HCT116 (cell line): Measurements from ENCODE around the gene PTGIR. TPM values are rescaled to one million over a fixed set of nuclear protein-coding genes. Genes with fewer than 3 reads are reported as not detected.

Experiments used
- ATAC-seq: fragments of 200-7000 bp; cut with Tn5 transposase; 2 replicates; pipeline ENCODE4 v1.9.1; 2020; ENCODE audit warnings: mild to moderate bottlenecking, moderate library complexity
- BruUV-seq: library from RNA; stranded (reverse); fragments of 400-500 nt; replicated peaks from 2 replicates; lab custom pipeline; 2021; lab: Mats Ljungman, UMichigan
- CTCF ChIA-PET: fragments of 300-600 bp; sonication (Branson Sonifier 250); formaldehyde crosslinking; loops from one replicate; lab custom pipeline; 2021; ENCODE audit warnings: antibody characterized with exemption; lab: Charles Lee
- POLR2A ChIA-PET: fragments of 300-600, 350-600 bp; sonication (Branson Sonifier 250); formaldehyde crosslinking; loops from one replicate; lab custom pipeline; 2021; ENCODE audit warnings: antibody characterized with exemption; lab: Charles Lee
- RAD21 ChIA-PET, 2 experiments: fragments of 300-600 bp; sonication (Branson Sonifier 250); formaldehyde crosslinking; loops; one replicate each; lab custom pipeline; 2023; ENCODE audit warnings: low total read pairs in 2 of 2; ENCODE audit not compliant: uncharacterized antibody in 2 of 2, unreplicated experiment in 2 of 2, low non-redundant PET in 1 of 2; lab: Charles Lee
- DNase-seq: peaks from one replicate; pipeline ENCODE4 v3.0.0-alpha.2; 2010; ENCODE audit warnings: low read depth, low spot score
- H2AFZ ChIP-seq: fragments of 200-600 bp; shearing (Covaris generic), sonication (generic); 2 replicates; pipeline ENCODE4 v1.6.1; 2017; ENCODE audit warnings: low read depth, mixed run types, mixed read lengths, antibody characterized with exemption, low read length; ENCODE audit not compliant: poor library complexity, severe bottlenecking
- H3K27ac ChIP-seq: 2 replicates; pipeline ENCODE4 v1.5.1; 2012; ENCODE audit warnings: low read depth, low read length
- H3K27me3 ChIP-seq: fragments of 200-600 bp; sonication (generic); 2 replicates; pipeline ENCODE4 v1.6.1; 2016; ENCODE audit warnings: mixed run types, low read length, mixed read lengths; ENCODE audit not compliant: insufficient read depth
- H3K36me3 ChIP-seq, 2 experiments: fragments of 200-500 bp in 1 of 2; fragments of 200-600 bp in 1 of 2; sonication (Bioruptor generic) in 1 of 2; sonication (generic) in 1 of 2; 2 replicates each; pipeline versions ENCODE4 v1.5.1 to v1.6.1; 2014 to 2016; ENCODE audit warnings: low read length in 2 of 2, inconsistent platforms in 1 of 2, mixed read lengths in 1 of 2, mixed run types in 1 of 2; ENCODE audit not compliant: insufficient read depth in 2 of 2, control insufficient read depth in 1 of 2
- H3K4me1 ChIP-seq, 2 experiments: fragments of 200-600 bp in 1 of 2; sonication (generic) in 1 of 2; 2 replicates each; pipeline versions ENCODE4 v1.5.1 to v1.6.1; 2012 to 2017; ENCODE audit warnings: low read length in 2 of 2, inconsistent platforms in 1 of 2, mild to moderate bottlenecking in 1 of 2, mixed read lengths in 1 of 2, mixed run types in 1 of 2, moderate library complexity in 1 of 2; ENCODE audit not compliant: insufficient read depth in 2 of 2, control insufficient read depth in 1 of 2
- H3K4me2 ChIP-seq: fragments of 200-600 bp; sonication (generic); 2 replicates; pipeline ENCODE4 v1.6.1; 2017; ENCODE audit warnings: mixed run types, low read length, mixed read lengths
- H3K4me3 ChIP-seq, 2 experiments: fragments of 200-600 bp in 1 of 2; sonication (generic) in 1 of 2; replicated peaks in 1 of 2; 2 replicates each; pipeline ENCODE4 v1.5.1; 2011 to 2016; ENCODE audit warnings: low read length in 2 of 2, control low read depth in 1 of 2, low read depth in 1 of 2, mild to moderate bottlenecking in 1 of 2, mixed read lengths in 1 of 2, mixed run types in 1 of 2
- H3K79me2 ChIP-seq: fragments of 200-600 bp; sonication (generic); 2 replicates; pipeline ENCODE4 v1.6.1; 2017; ENCODE audit warnings: mild to moderate bottlenecking, mixed run types, low read length, moderate library complexity, mixed read lengths; ENCODE audit not compliant: insufficient read depth
- H3K9ac ChIP-seq: fragments of 200-600 bp; sonication (generic); 2 replicates; pipeline ENCODE4 v1.6.1; 2016; ENCODE audit warnings: low read length, mixed read lengths
- H3K9me2 ChIP-seq: fragments of 200-600 bp; sonication (generic), shearing (Covaris generic); 2 replicates; pipeline ENCODE4 v1.6.1; 2017; ENCODE audit warnings: mixed run types, mild to moderate bottlenecking, moderate library complexity; ENCODE audit not compliant: insufficient read depth
- H3K9me3 ChIP-seq, 2 experiments: fragments of 200-500 bp in 1 of 2; fragments of 200-600 bp in 1 of 2; sonication (Bioruptor generic) in 1 of 2; sonication (generic) in 1 of 2; 2 replicates each; pipeline ENCODE4 v1.6.1; 2014 to 2017; ENCODE audit warnings: low read length in 2 of 2, mixed read lengths in 2 of 2, inconsistent platforms in 1 of 2, low read depth in 1 of 2, mild to moderate bottlenecking in 1 of 2, mixed run types in 1 of 2, moderate library complexity in 1 of 2; ENCODE audit not compliant: control insufficient read depth in 1 of 2, insufficient read depth in 1 of 2
- H4K20me1 ChIP-seq: fragments of 200-600 bp; sonication (generic), shearing (Covaris generic); 2 replicates; pipeline ENCODE4 v1.6.1; 2017; ENCODE audit warnings: mixed run types, mild to moderate bottlenecking, moderate library complexity; ENCODE audit not compliant: insufficient read depth
- CBX3 ChIP-seq: IDR thresholded peaks from 2 replicates; pipeline ENCODE4 v1.6.1; 2012; ENCODE audit warnings: low read depth
- CEBPB ChIP-seq: IDR thresholded peaks from 2 replicates; pipeline ENCODE4 v1.6.1; 2012; ENCODE audit warnings: low read depth
- EGR1 ChIP-seq: IDR thresholded peaks from 2 replicates; pipeline ENCODE4 v1.6.1; 2012; ENCODE audit warnings: low read depth
- ELF1 ChIP-seq: IDR thresholded peaks from 2 replicates; pipeline ENCODE4 v1.6.1; 2012; ENCODE audit warnings: low read depth, borderline replicate concordance
- EZH2 ChIP-seq: fragments of 200-600 bp; sonication (generic); IDR thresholded peaks from 2 replicates; pipeline ENCODE4 v1.6.1; 2017; ENCODE audit warnings: antibody characterized with exemption, mixed run types
- EZH2phosphoT487 ChIP-seq: fragments of 200-600 bp; IDR thresholded peaks from 2 replicates; pipeline ENCODE4 v1.6.1; 2018; ENCODE audit warnings: antibody characterized with exemption, borderline replicate concordance
- FOSL1 ChIP-seq: IDR thresholded peaks from 2 replicates; pipeline ENCODE4 v1.6.1; 2012; ENCODE audit warnings: low read depth
- JUND ChIP-seq: IDR thresholded peaks from 2 replicates; pipeline ENCODE4 v1.6.1; 2012
- POLR2A ChIP-seq: IDR thresholded peaks from 2 replicates; pipeline ENCODE4 v1.7.0; 2011; ENCODE audit warnings: borderline replicate concordance; ENCODE audit not compliant: insufficient read depth, insufficient read length; ENCODE audit errors: extremely low read depth
- POLR2AphosphoS5 ChIP-seq: IDR thresholded peaks from 2 replicates; pipeline ENCODE4 v1.6.1; 2011; ENCODE audit warnings: mild to moderate bottlenecking, low read depth, low read length, moderate library complexity
- SIN3A ChIP-seq: IDR thresholded peaks from 2 replicates; pipeline ENCODE4 v1.6.1; 2012; ENCODE audit warnings: low read depth
- SP1 ChIP-seq: IDR thresholded peaks from 2 replicates; pipeline ENCODE4 v1.6.1; 2012; ENCODE audit warnings: low read depth
- SRF ChIP-seq: IDR thresholded peaks from 2 replicates; pipeline ENCODE4 v1.6.1; 2012; ENCODE audit warnings: low read depth
- TCF7L2 ChIP-seq: IDR thresholded peaks from 2 replicates; pipeline ENCODE4 v1.7.0; 2011; ENCODE audit warnings: borderline replicate concordance, inconsistent platforms; ENCODE audit not compliant: insufficient read depth, insufficient read length; ENCODE audit errors: extremely low read depth
- YY1 ChIP-seq: IDR thresholded peaks from 2 replicates; pipeline ENCODE4 v1.6.1; 2011; ENCODE audit warnings: low read length, low read depth, moderate library complexity, mild to moderate bottlenecking; ENCODE audit not compliant: insufficient replicate concordance; ENCODE audit errors: extremely low read depth
- ZBTB33 ChIP-seq: IDR thresholded peaks from 2 replicates; pipeline ENCODE4 v1.6.1; 2011; ENCODE audit warnings: mild to moderate bottlenecking, low read length, moderate library complexity; ENCODE audit not compliant: insufficient replicate concordance; ENCODE audit errors: extremely low read depth
- ZFX ChIP-seq: fragments of 450-650 bp; IDR thresholded peaks from 2 replicates; pipeline ENCODE4 v1.6.1; 2017
- intact Hi-C: fragments of 100-400 bp; cut with micrococcal nuclease; formaldehyde crosslinking; loops from 2 replicates; pipeline ENCODE4 v1.10.0; 2022
- total RNA-seq: library from RNA; stranded (reverse); gene quantifications from one replicate; pipeline ENCODE4 v1.2.1, GENCODE V29; 2021; ENCODE audit not compliant: unreplicated experiment
- TF ChIP-seq, protein P1 (sequence below), 3 experiments: fragments of 200-600 bp in 1 of 3; sonication (generic) in 1 of 3; IDR thresholded peaks in 2 of 3; conservative IDR thresholded peaks in 1 of 3; 2 replicates each; pipeline ENCODE4 v1.5.1; 2012 to 2017; ENCODE audit warnings: low read depth in 2 of 3, low read length in 2 of 3, antibody characterized with exemption in 1 of 3, borderline replicate concordance in 1 of 3, control low read depth in 1 of 3, mild to moderate bottlenecking in 1 of 3, mixed read lengths in 1 of 3, mixed run types in 1 of 3, moderate library complexity in 1 of 3; ENCODE audit not compliant: insufficient read depth in 1 of 3
- TF ChIP-seq, protein P2 (sequence below): IDR thresholded peaks from 2 replicates; pipeline ENCODE4 v1.6.1; 2012

The PTGIR gene
- total RNA-seq, 1 experiment from 2014 or later = not detected

- peaks cover 8 to 10% of the 10 kb centered on the region in 2 experiments; a peak in 1 of 4 replicates for H3K36me3 ChIP-seq
- RAD21 ChIA-PET = interaction anchor here (1.3 to 2.4 kb wide), 2 partner anchors 48 to 49 kb away, joined by 8 to 14 read pairs; partner anchors contain the start of gene DACT3 (in 1 of the 2)
- no peaks in the 10 kb centered on the region for H3K27me3 ChIP-seq
- TF ChIP-seq YY1 = no peak
- no peak for TF ChIP-seq SP1
- no peak for TF ChIP-seq EZH2
- no peak for TF ChIP-seq ELF1
- TF ChIP-seq, protein P1, sequence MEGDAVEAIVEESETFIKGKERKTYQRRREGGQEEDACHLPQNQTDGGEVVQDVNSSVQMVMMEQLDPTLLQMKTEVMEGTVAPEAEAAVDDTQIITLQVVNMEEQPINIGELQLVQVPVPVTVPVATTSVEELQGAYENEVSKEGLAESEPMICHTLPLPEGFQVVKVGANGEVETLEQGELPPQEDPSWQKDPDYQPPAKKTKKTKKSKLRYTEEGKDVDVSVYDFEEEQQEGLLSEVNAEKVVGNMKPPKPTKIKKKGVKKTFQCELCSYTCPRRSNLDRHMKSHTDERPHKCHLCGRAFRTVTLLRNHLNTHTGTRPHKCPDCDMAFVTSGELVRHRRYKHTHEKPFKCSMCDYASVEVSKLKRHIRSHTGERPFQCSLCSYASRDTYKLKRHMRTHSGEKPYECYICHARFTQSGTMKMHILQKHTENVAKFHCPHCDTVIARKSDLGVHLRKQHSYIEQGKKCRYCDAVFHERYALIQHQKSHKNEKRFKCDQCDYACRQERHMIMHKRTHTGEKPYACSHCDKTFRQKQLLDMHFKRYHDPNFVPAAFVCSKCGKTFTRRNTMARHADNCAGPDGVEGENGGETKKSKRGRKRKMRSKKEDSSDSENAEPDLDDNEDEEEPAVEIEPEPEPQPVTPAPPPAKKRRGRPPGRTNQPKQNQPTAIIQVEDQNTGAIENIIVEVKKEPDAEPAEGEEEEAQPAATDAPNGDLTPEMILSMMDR (IDR thresholded peaks at IDR 0.05 in 2 of 3, conservative IDR thresholded peaks at IDR 0.05 in 1 of 3; ENCODE audit: borderline replicate concordance in 1 of 3, insufficient read depth in 1 of 3, low read depth in 2 of 3, low read length in 2 of 3) = no peak
- TF ChIP-seq FOSL1 = no peak
- no peak for TF ChIP-seq ZBTB33
- TF ChIP-seq EZH2phosphoT487 = no peak
- TF ChIP-seq, protein P2, sequence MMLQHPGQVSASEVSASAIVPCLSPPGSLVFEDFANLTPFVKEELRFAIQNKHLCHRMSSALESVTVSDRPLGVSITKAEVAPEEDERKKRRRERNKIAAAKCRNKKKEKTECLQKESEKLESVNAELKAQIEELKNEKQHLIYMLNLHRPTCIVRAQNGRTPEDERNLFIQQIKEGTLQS = no peak
- TF ChIP-seq POLR2AphosphoS5 = no peak
- TF ChIP-seq TCF7L2 = no peak
- no peak for TF ChIP-seq SIN3A
- no peak for TF ChIP-seq CEBPB
- no peak for TF ChIP-seq SRF
- TF ChIP-seq CBX3 = no peak
- TF ChIP-seq ZFX = no peak
- TF ChIP-seq EGR1 = no peak
- no peak for TF ChIP-seq JUND
- no peak for TF ChIP-seq POLR2A
- TF ChIP-seq, all 23 proteins: peak for 0
- H3K79me2 ChIP-seq = no peaks in the 10 kb centered on the region
- H4K20me1 ChIP-seq = no peaks in the 10 kb centered on the region
- no peaks in the 10 kb centered on the region for H3K9me2 ChIP-seq
- ChIA-PET POLR2A (interaction anchor here (1.8 to 1.9 kb wide), 2 partner anchors 13 to 48 kb away, joined by 7 to 9 read pairs; partner anchors contain the start of genes CALM3 and DACT3), CTCF (interaction anchor here (0.5 to 7.7 kb wide), 12 partner anchors 9 to 425 kb away, joined by 3 to 217 read pairs (median 6); partner anchors contain the start of genes CALM3, DACT3 and PTGIR)
- H3K4me2 ChIP-seq = no peak overlapping the region
- H3K27ac ChIP-seq = no peak overlapping the region
- intact Hi-C loops = loop anchor here (10.0 kb wide), 1 partner anchor 111 kb away; no protein-coding TSS in a partner anchor
- H3K4me1 ChIP-seq = peaks cover 0 to 22% of the 10 kb centered on the region in 2 experiments; a peak in 3 of 4 replicates
- ATAC-seq (no peak), DNase-seq (no peak)
- H3K9me3 ChIP-seq = no peaks in the 10 kb centered on the region
- no TSS peak for BruUV-seq
- no peak overlapping the region for H2AFZ ChIP-seq
- no peak overlapping the region for H3K9ac ChIP-seq
- H3K4me3 ChIP-seq = no peak overlapping the region
Observed at GRCh38 chr19:46613525-46613924, 11.4 kb downstream of the PTGIR start.
